Measurements from ENCODE around the gene PIK3R3. TPM values are rescaled to one million over a fixed set of nuclear protein-coding genes. Genes with fewer than 3 reads are reported as not detected.
A peak's percentile ranks its signal among the peaks of the same experiment; 100 is the strongest.

Gene PIK3R3
- total and polyA plus RNA-seq, 4 experiments from 2014 or later, result 0.23 to 0.32 (median 0.25) TPM; not detected in 1

DNA sequence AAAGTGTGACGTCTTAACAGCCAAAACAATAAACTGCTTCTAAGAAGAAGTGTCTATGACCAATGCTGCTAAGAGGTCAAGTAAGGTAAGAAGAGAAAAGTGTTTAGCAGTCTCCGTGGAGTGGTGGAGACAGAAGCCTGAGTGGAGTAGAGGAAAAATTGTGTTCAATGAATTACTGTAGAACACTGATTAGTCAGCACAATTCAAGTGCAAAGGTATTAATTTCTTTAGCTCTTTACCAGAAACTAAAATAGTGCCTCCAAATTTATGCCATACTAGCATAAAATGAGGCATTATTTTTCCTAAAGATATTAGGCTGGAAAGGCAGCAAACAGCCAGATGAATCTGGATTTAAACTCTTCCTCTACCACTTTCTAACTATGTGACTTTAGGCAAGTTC is 56.1 kb downstream of the PIK3R3 start:
- CTCF ChIA-PET (ENCODE audit: partially characterized antibody), result no interaction called here
- H3K27me3 Mint-ChIP-seq, result no peaks in the 10 kb centered on the region
- Histone ChIP-seq H3K4me1 (ENCODE audit: insufficient read depth, low read length) (no peaks in the 10 kb centered on the region), H3K36me3 (ENCODE audit: insufficient read depth, low read length) (no peaks in the 10 kb centered on the region), H3K9me3 (ENCODE audit: control insufficient read depth in 1 of 2, low read length in 2 of 2) (no peaks in the 10 kb centered on the region), H3K4me3 (ENCODE audit: low read length in 2 of 2) (no peak overlapping the region), H3K27ac (ENCODE audit: low read depth, low read length) (no peak overlapping the region), H3K27me3 (ENCODE audit: insufficient read depth, low read length) (no peaks in the 10 kb centered on the region)
- no peak for DNase-seq
- intact Hi-C loops (cut with micrococcal nuclease), result no loop called here
- H3K4me1 Mint-ChIP-seq, result no peaks in the 10 kb centered on the region
- H3K27ac Mint-ChIP-seq, result no peak overlapping the region
- POLR2A ChIA-PET (ENCODE audit: partially characterized antibody), result no interaction called here
- H3K36me3 Mint-ChIP-seq, result no peaks in the 10 kb centered on the region
- H3K9me3 Mint-ChIP-seq, result no peaks in the 10 kb centered on the region
- H3K4me3 Mint-ChIP-seq, result no peak overlapping the region

DNA sequence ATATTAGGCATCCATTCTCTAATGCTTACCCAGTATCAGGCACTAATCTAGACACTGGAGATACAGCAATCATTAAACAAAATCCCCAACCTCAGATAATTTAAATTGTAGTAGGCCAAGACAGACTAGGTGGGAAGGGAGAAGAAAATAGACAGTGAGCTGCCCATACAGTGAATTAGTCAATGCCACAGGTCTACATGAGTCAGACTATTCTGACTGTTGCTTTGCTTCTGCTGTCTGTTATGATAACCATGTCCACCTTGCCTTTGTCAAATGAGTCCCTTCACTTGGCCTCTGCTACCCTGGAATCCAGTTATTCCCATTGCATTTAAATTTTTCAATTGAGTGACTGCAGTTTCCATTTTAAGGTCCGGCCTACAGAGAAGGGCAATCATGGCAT is 59.5 kb downstream of the PIK3R3 start:
- H3K4me1 Mint-ChIP-seq, result no peaks in the 10 kb centered on the region
- H3K27ac Mint-ChIP-seq, result no peak overlapping the region
- no peak overlapping the region for H3K4me3 Mint-ChIP-seq
- Histone ChIP-seq H3K4me1 (ENCODE audit: insufficient read depth, low read length) (no peaks in the 10 kb centered on the region), H3K27ac (ENCODE audit: low read depth, low read length) (no peak overlapping the region), H3K36me3 (ENCODE audit: insufficient read depth, low read length) (no peaks in the 10 kb centered on the region), H3K9me3 (ENCODE audit: control insufficient read depth in 1 of 2, low read length in 2 of 2) (no peaks in the 10 kb centered on the region), H3K4me3 (ENCODE audit: low read length in 2 of 2) (no peak overlapping the region), H3K27me3 (ENCODE audit: insufficient read depth, low read length) (no peaks in the 10 kb centered on the region)
- no peak for DNase-seq
- CTCF ChIA-PET (ENCODE audit: partially characterized antibody), result no interaction called here
- POLR2A ChIA-PET (ENCODE audit: partially characterized antibody), result no interaction called here
- intact Hi-C loops (cut with micrococcal nuclease), result no loop called here
- H3K9me3 Mint-ChIP-seq, result no peaks in the 10 kb centered on the region
- no peaks in the 10 kb centered on the region for H3K27me3 Mint-ChIP-seq
- no peaks in the 10 kb centered on the region for H3K36me3 Mint-ChIP-seq

DNA sequence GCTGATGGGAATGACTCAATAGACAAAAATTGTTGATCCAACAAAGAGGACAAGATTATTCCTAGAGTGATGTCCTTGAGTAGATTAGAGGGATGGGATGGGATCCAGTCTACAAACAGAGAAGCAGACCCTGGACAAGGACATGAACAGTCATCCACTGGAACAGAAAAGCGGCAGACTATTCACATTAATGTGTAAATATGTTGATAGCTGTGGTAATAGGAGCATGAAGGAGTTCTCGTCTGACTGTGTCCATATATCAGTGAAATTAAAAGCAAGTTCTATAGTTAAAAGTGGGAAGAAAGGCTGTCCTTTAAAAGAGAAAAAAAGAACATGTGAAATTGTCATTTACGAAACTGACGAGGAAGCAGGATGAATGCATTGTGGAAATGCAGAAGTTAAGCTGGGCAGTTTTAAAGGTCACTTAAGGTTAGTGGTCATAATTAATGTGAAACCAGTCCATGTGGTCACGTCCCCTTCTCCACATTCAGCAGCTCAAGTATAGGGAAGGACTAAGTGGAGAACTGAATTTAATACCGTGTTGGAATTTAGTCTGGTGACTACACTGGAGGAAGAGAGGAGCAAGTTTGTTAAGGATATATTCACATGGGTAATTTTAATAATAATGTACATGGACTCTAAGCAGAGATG is 62.1 kb downstream of the PIK3R3 start:
- H3K4me3 ChIP-seq (ENCODE audit: low read length in 2 of 2), result no peak overlapping the region
- POLR2A ChIA-PET (ENCODE audit: partially characterized antibody), result no interaction called here
- H3K9me3 Mint-ChIP-seq, result no peaks in the 10 kb centered on the region

DNA sequence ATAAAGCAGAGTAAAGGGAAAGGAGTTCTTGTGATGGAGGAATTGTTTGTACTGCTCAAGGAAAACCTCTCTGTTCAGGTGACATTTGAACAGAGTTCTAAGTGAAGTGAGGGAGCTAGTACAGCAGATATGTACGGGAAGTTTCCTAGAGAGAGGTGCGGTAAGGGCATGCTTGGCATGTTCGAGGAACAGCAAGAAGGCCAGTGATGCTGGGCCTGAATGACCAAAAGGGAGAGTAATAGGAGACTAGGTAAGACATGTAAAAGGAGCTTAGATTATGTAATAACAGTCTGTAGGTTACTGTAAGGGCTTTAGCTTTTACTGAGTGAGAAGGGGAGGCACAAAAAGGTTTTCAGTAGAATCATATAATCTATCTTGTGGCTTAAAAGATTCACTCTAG is 63.9 kb downstream of the PIK3R3 start:
- no peak overlapping the region for H3K27ac Mint-ChIP-seq
- intact Hi-C loops (cut with micrococcal nuclease), result no loop called here
- H3K9me3 Mint-ChIP-seq, result no peaks in the 10 kb centered on the region
- DNase-seq, result no peak
- CTCF ChIA-PET (ENCODE audit: partially characterized antibody), result no interaction called here
- H3K27ac ChIP-seq (ENCODE audit: low read depth, low read length), result no peak overlapping the region
- no peaks in the 10 kb centered on the region for H3K36me3 Mint-ChIP-seq
- no peaks in the 10 kb centered on the region for H3K9me3 ChIP-seq (ENCODE audit: control insufficient read depth in 1 of 2, low read length in 2 of 2)
- no peaks in the 10 kb centered on the region for H3K27me3 Mint-ChIP-seq
- H3K4me3 ChIP-seq (ENCODE audit: low read length in 2 of 2), result no peak overlapping the region
- H3K4me1 Mint-ChIP-seq, result peaks cover 7 to 15% (median 11%) of the 10 kb centered on the region in 4 donors
- H3K27me3 ChIP-seq (ENCODE audit: insufficient read depth, low read length), result no peaks in the 10 kb centered on the region
- H3K36me3 ChIP-seq (ENCODE audit: insufficient read depth, low read length), result no peaks in the 10 kb centered on the region
- H3K4me1 ChIP-seq (ENCODE audit: insufficient read depth, low read length), result peaks cover 14% of the 10 kb centered on the region
- POLR2A ChIA-PET (ENCODE audit: partially characterized antibody), result interaction anchor here (1.5 kb wide), 1 partner anchor 98 kb away, joined by 3 read pairs; no protein-coding TSS in a partner anchor
- H3K4me3 Mint-ChIP-seq, result no peak overlapping the region

More for the DNA sequence above, 62.1 kb downstream of the PIK3R3 start:
- Mint-ChIP-seq H3K4me3 (no peak overlapping the region), H3K36me3 (no peaks in the 10 kb centered on the region), H3K27ac (no peak overlapping the region), H3K4me1 (peaks cover 4 to 6% (median 4%) of the 10 kb centered on the region in 4 donors), H3K27me3 (no peaks in the 10 kb centered on the region)
- H3K9me3 ChIP-seq (ENCODE audit: control insufficient read depth in 1 of 2, low read length in 2 of 2), result no peaks in the 10 kb centered on the region
- no peaks in the 10 kb centered on the region for H3K36me3 ChIP-seq (ENCODE audit: insufficient read depth, low read length)
- no peak for DNase-seq
- H3K27me3 ChIP-seq (ENCODE audit: insufficient read depth, low read length), result no peaks in the 10 kb centered on the region
- intact Hi-C loops (cut with micrococcal nuclease), result no loop called here
- CTCF ChIA-PET (ENCODE audit: partially characterized antibody), result no interaction called here
- no peak overlapping the region for H3K27ac ChIP-seq (ENCODE audit: low read depth, low read length)
- peaks cover 6% of the 10 kb centered on the region for H3K4me1 ChIP-seq (ENCODE audit: insufficient read depth, low read length)

DNA sequence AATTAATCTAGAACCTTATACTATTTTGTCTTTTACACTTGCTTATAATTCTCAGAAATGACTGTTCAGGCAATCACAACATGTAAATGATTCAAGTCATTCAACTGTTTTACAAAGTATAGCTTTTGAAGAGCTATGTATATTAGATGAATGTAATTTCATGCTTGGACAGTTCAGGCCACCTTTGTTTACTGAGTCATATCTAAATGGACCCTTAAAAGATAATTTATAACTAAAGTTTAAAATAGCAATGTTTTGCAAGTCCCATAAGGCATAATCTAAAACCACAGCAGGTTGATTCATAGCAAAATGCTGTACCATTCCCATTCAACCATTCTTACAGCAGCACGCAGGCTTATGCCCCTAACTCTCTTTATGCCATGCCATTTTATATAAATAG is 64.8 kb downstream of the PIK3R3 start:
- intact Hi-C loops (cut with micrococcal nuclease), result no loop called here
- Mint-ChIP-seq H3K27me3 (no peaks in the 10 kb centered on the region), H3K9me3 (no peaks in the 10 kb centered on the region), H3K36me3 (no peaks in the 10 kb centered on the region), H3K27ac (no peak overlapping the region), H3K4me1 (peaks cover 11 to 22% (median 16%) of the 10 kb centered on the region in 4 donors), H3K4me3 (no peak overlapping the region)
- ChIA-PET CTCF (ENCODE audit: partially characterized antibody) (no interaction called here), POLR2A (ENCODE audit: partially characterized antibody) (interaction anchor here (1.5 kb wide), 1 partner anchor 99 kb away, joined by 3 read pairs; no protein-coding TSS in a partner anchor)
- H3K36me3 ChIP-seq (ENCODE audit: insufficient read depth, low read length), result no peaks in the 10 kb centered on the region
- H3K4me1 ChIP-seq (ENCODE audit: insufficient read depth, low read length), result peaks cover 14% of the 10 kb centered on the region
- no peaks in the 10 kb centered on the region for H3K27me3 ChIP-seq (ENCODE audit: insufficient read depth, low read length)
- no peak overlapping the region for H3K4me3 ChIP-seq (ENCODE audit: low read length in 2 of 2)
- no peak for DNase-seq
- H3K9me3 ChIP-seq (ENCODE audit: control insufficient read depth in 1 of 2, low read length in 2 of 2), result no peaks in the 10 kb centered on the region
- no peak overlapping the region for H3K27ac ChIP-seq (ENCODE audit: low read depth, low read length)

DNA sequence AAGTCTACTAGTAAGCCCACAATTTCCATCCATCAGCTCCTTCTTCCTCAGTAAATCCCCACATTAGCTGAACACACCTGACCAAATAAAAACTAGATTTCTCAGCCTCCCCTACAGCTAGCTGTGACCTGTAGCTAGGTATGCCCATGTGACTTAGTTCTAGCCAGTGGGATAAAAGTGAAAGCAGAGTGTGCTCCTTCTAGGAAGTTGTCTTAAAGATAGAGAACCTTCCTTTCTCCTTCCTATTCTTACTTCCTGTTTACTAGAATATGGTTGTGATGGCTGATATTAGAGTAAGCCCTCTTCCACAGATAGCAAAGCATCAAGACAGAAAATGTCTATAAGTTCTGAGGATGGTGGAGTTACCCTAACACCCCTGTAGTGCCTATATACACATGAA is 67.0 kb downstream of the PIK3R3 start:
- Histone ChIP-seq H3K36me3 (ENCODE audit: insufficient read depth, low read length) (no peaks in the 10 kb centered on the region), H3K4me3 (ENCODE audit: low read length in 2 of 2) (no peak overlapping the region), H3K9me3 (ENCODE audit: control insufficient read depth in 1 of 2, low read length in 2 of 2) (no peaks in the 10 kb centered on the region), H3K27ac (ENCODE audit: low read depth, low read length) (peak overlapping the region; percentile 10), H3K27me3 (ENCODE audit: insufficient read depth, low read length) (no peaks in the 10 kb centered on the region), H3K4me1 (ENCODE audit: insufficient read depth, low read length) (peaks cover 14% of the 10 kb centered on the region)
- Mint-ChIP-seq H3K27ac (peak overlapping the region in 6 of 7 donors; percentile 26 to 93 (median 79)), H3K36me3 (no peaks in the 10 kb centered on the region), H3K4me3 (peak overlapping the region; percentile 69 to 87 (median 72)), H3K27me3 (no peaks in the 10 kb centered on the region), H3K9me3 (no peaks in the 10 kb centered on the region), H3K4me1 (peaks cover 14 to 34% (median 18%) of the 10 kb centered on the region in 4 donors)
- POLR2A ChIA-PET (ENCODE audit: partially characterized antibody), result interaction anchor here (1.6 kb wide), 1 partner anchor 101 kb away, joined by 8 read pairs; no protein-coding TSS in a partner anchor
- DNase-seq, result peak in 4 of 5 donors; percentile 17 to 30 (median 24)
- CTCF ChIA-PET (ENCODE audit: partially characterized antibody), result interaction anchor here (1.1 kb wide), 1 partner anchor 158 kb away, joined by 3 read pairs; no protein-coding TSS in a partner anchor
- intact Hi-C loops (cut with micrococcal nuclease), result no loop called here

DNA sequence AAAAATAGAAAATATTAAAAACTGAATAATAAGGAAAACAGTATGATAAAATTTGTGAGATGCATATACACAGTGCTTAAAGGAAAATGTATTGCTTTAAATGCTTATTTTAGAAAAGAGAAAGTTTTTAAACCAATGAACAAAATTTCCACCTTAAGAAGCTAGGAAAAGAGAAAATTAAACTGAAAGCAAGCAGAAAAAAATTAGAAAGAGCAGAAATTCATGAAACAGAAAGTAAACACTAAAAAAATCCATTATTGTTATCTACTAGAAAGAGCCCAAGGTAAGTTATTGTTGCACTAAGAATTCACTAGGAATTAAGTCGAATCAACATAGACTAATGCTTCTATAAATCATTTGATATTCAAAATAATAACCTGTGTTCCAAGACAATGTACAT is 67.7 kb downstream of the PIK3R3 start:
- ChIA-PET CTCF (ENCODE audit: partially characterized antibody) (interaction anchor here (1.1 kb wide), 1 partner anchor 159 kb away, joined by 3 read pairs; no protein-coding TSS in a partner anchor), POLR2A (ENCODE audit: partially characterized antibody) (interaction anchor here (0.6 to 1.6 kb wide), 2 partner anchors 102 to 220 kb away, joined by 3 to 8 read pairs; no protein-coding TSS in a partner anchor)
- H3K27ac Mint-ChIP-seq, result peak overlapping the region in 1 of 7 donors; percentile 73
- H3K27me3 Mint-ChIP-seq, result no peaks in the 10 kb centered on the region
- H3K4me1 Mint-ChIP-seq, result peaks cover 14 to 34% (median 18%) of the 10 kb centered on the region in 4 donors
- peaks cover 14% of the 10 kb centered on the region for H3K4me1 ChIP-seq (ENCODE audit: insufficient read depth, low read length)
- no peak for DNase-seq
- H3K36me3 Mint-ChIP-seq, result no peaks in the 10 kb centered on the region
- H3K27me3 ChIP-seq (ENCODE audit: insufficient read depth, low read length), result no peaks in the 10 kb centered on the region
- H3K9me3 Mint-ChIP-seq, result no peaks in the 10 kb centered on the region
- H3K9me3 ChIP-seq (ENCODE audit: control insufficient read depth in 1 of 2, low read length in 2 of 2), result no peaks in the 10 kb centered on the region
- no peak overlapping the region for H3K4me3 ChIP-seq (ENCODE audit: low read length in 2 of 2)
- H3K36me3 ChIP-seq (ENCODE audit: insufficient read depth, low read length), result no peaks in the 10 kb centered on the region
- intact Hi-C loops (cut with micrococcal nuclease), result no loop called here
- H3K27ac ChIP-seq (ENCODE audit: low read depth, low read length), result peak overlapping the region; percentile 10
- peak overlapping the region in 3 of 8 donors; percentile 23 to 69 (median 60) for H3K4me3 Mint-ChIP-seq

Data from CD4-positive, alpha-beta memory T cell (primary cell).